Suppressor macrophage treated with lipopolysaccharide for 4 hours (primary cell): ENCODE data around the gene KRT72.

Experiments used
- DNase-seq: peaks from one replicate; pipeline ENCODE4 v3.0.0-alpha.2; 2020

Gene KRT72

DNA sequence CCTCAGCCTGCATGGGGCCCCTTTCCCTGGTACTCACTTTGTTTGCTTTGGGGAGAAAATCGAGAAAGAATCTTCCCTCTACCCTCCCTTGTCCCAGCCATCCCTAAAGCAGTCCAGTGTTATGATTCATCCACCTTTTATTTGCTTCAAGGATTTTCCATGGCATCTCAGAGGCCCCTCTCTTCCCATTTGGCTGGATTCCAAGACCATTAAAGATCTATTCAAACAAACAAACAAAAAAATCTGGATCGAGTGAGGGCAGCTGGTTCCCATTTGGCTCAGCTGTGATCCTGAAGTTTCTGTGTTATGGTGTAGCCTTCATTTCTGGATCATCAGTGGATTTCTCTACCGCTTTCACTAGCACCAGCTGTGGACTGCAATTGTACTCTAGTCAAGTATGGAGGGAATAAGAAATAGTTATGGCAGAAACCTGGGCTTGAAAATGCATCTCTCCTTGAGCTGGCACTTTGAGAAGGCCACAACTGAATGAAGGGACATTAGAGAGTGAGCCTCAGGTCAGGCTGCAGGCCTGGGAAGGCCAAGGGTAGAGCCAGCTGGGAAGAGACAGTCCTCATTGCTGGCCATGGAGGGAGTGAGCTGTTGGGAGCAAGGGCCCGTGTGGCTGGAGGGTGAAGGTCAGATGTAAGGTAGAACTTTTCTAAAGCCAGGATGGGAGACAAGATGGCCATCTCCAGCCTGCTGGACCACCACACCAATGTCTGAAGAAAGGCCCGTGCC, 62.0 kb downstream of the KRT72 start:
- DNase-seq: no peak

DNA sequence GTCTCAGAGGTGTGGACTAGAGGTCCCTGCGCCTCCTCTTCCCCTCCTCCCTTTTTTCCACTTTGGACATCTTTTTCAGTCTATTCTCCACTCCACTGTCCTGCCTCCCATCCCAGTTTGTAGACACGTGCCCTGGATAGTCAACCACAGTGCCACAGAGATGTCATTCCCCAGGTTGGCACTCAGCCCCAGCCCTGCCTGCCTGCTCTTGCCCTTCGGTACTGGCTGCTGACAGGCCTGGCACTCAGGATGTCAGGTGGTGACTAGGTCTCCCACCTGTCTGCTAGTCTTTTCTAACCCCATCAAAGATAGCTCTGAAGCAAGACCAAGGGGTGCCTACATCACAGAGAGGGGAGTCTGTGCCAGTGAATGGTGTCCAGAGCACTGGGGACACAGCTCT, 64.2 kb downstream of the KRT72 start:
- DNase-seq: no peak
